DMS79 (cell line): ENCODE results near the gene MOBP.
"Not testable (repeated sequence)": the region's sequence is repeated elsewhere in the genome, so short reads cannot be mapped to it uniquely, and the experiment has no call there.

Experiments
- DNase-seq: peaks from one replicate; lab custom pipeline; 2025; lab: John Stamatoyannopoulos, UW

Gene MOBP

GRCh38 chr3:39467394-39468107, at the start of gene MOBP:
Gene MOBP, plus strand, starts transcription at chr3:39467680. Its CDS starts 34,390 bp downstream, at chr3:39502070.
- no peak for DNase-seq

GRCh38 chr3:39418556-39419225, 48.8 kb upstream of the MOBP start:
- DNase-seq: not testable (repeated sequence)

GRCh38 chr3:39419742-39420315, 47.7 kb upstream of the MOBP start:
- DNase-seq: no peak

- DNase-seq: no peak
Observed at GRCh38 chr3:39420543-39420942, 46.9 kb upstream of the MOBP start.

GRCh38 chr3:39423436-39423970, 44.0 kb upstream of the MOBP start:
- no peak for DNase-seq

GRCh38 chr3:39426312-39426711, 41.2 kb upstream of the MOBP start:
- no peak for DNase-seq

GRCh38 chr3:39427506-39427905, 40.0 kb upstream of the MOBP start:
- DNase-seq: no peak

GRCh38 chr3:39428745-39429201, 38.7 kb upstream of the MOBP start:
- no peak for DNase-seq

- DNase-seq: no peak
Observed at GRCh38 chr3:39429466-39429865, 38.0 kb upstream of the MOBP start.

- no peak for DNase-seq
Observed at GRCh38 chr3:39432342-39432741, 35.1 kb upstream of the MOBP start.

- DNase-seq: no peak
Observed at GRCh38 chr3:39433642-39434041, 33.8 kb upstream of the MOBP start.

- DNase-seq: no peak
Observed at GRCh38 chr3:39434574-39434973, 32.9 kb upstream of the MOBP start.

GRCh38 chr3:39435006-39435748, 32.3 kb upstream of the MOBP start:
- no peak for DNase-seq

GRCh38 chr3:39438880-39439279, 28.6 kb upstream of the MOBP start:
- no peak for DNase-seq

GRCh38 chr3:39440316-39440715, 27.2 kb upstream of the MOBP start:
- no peak for DNase-seq

- DNase-seq: no peak
Observed at GRCh38 chr3:39443530-39443929, 23.9 kb upstream of the MOBP start.

- DNase-seq: no peak
Observed at GRCh38 chr3:39445927-39446326, 21.6 kb upstream of the MOBP start.

- no peak for DNase-seq
Observed at GRCh38 chr3:39446444-39446843, 21.0 kb upstream of the MOBP start.

GRCh38 chr3:39447637-39448483, 19.6 kb upstream of the MOBP start:
- DNase-seq: no peak

GRCh38 chr3:39448506-39449233, 18.8 kb upstream of the MOBP start:
- no peak for DNase-seq

GRCh38 chr3:39449796-39450195, 17.7 kb upstream of the MOBP start:
- DNase-seq: no peak
